Fibroblast of upper back skin (primary cell): ENCODE data around the gene RCOR2.
A peak's percentile ranks its signal among the peaks of the same experiment; 100 is the strongest.

ENCODE experiments used
- DNase-seq: peaks from one replicate; pipeline ENCODE4 v3.0.0-alpha.2; 2013

Gene RCOR2

DNA sequence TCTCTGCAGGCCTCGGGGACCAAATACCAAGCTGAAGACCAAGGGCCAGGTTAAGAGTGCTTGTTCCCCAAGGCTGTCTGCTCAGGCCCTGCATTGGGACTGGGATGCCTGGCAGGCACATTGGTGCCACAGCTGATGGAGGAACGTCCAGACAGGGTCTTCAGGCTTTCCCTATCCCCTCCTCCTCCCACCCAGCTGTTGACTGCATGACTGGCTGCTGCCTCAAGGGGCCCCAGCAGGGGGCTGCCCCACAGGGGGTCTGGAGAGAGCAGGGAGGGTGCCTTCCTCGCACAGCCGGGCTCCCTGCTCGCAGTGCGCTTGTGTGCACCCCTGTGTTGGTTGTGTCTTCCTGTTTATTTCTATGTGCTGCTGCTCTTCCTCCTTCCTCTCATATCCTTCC is 9.9 kb downstream of the RCOR2 start:
- no peak for DNase-seq

DNA sequence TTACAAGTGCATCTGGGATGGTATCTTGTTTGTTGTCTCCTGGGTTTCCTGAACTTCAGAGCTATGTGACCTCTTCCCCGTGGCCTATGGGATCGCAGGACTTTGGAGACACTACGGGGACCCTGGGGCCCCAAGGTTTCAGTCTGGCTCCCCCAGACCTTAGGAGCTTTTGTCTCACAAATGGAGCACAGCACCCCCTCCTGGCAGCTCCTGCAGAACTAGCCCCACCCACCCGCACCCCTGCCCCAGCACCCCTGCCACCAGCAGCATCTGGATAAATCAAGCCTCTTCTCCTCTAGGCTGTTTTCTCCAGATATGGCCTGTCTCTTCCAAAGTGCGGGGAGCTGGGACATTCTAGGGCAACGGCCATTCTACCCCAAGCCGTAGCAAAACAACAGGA is 10.4 kb downstream of the RCOR2 start:
- no peak for DNase-seq

DNA sequence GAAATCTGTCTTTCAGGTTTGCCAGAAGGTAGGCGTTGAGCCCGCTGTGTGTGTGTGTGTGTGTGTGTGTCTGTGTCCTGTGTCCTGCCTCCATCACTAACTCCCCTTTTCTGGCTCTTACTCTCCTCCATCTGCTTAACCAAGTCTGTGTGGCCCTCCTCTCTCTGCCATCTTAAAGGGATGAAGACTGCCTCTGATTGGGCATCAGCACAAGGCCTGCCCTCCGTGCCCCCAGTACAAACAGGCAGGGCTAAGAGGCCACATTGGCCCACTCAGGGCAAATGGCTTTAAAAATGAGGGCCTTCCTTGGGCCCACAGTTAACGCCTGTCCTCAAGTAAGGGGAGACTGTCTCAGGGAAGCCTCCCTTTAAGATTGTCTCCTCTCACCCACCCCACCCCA is 10.9 kb downstream of the RCOR2 start:
- DNase-seq, result no peak

DNA sequence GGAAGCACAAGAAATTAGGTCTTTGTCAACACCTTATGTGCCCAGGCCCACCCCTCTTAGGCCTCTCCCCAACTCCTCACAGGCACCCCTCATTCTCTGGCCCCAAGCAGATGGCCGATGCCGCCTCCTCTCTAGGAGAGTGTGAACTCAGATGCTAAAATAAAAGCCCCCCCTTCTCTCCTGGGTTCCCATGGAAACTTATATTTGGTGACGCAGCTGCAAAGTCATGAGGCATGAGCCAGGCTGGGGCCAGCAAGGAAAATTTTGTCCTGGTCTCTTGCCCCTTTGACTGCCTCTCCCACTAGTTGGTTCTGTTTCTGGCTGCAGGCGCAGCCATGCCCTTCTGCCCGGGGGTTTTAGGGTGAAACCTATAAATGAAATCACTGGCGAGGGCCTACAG is 11.8 kb downstream of the RCOR2 start:
- no peak for DNase-seq

DNA sequence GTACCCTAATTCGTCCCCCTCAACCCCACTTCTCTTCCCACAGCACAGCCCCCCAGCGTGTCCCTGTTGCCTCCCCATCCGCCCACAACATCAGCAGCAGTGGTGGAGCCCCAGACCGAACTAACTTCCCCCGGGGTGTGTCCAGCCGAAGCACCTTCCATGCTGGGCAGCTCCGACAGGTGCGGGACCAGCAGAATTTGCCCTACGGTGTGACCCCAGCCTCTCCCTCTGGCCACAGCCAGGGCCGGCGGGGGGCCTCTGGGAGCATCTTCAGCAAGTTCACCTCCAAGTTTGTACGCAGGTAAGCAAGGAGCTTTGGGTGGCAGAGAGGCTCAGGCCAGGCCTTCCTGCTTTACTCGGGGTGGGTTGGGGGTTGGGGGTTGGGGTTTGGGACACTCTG is 12.2 kb downstream of the RCOR2 start:
- DNase-seq, result no peak

DNA sequence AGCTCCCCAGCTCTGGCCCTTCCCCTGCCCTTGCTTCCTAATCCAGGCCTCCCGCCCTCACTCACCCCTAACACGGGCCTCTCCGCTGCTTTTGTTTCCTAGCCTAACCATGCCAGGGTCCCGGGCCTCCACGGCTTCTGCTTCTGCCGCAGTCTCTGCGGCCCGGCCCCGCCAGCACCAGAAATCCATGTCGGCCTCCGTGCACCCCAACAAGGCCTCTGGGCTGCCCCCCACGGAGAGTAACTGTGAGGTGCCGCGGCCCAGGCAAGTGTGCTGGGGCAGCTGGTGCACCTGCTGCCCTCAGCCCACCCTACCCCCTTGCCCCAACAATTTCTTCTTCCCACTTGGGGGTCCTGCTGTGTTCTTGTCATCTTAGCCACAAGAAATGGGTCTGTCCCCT is 13.1 kb downstream of the RCOR2 start:
- DNase-seq, result no peak

DNA sequence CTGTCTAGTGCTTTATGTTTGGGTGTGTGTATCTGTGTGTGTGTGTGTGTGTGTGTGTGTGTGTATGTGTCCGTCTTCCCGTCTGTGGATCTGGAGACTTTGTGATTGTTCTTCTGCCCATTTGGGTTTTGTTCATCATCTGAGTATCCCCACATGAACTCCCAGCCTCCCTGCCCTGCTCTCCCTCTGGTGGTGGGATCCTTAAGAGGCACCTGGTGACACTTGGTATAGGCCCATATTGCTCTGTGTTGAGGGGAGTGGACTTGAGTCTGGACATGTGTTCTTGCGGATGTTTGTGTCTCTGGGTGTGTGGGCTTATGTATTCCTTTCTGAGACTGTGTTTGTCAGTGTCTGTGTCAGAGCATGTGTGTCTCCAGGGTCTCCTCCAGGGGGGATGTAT is 15.3 kb downstream of the RCOR2 start:
- no peak for DNase-seq

DNA sequence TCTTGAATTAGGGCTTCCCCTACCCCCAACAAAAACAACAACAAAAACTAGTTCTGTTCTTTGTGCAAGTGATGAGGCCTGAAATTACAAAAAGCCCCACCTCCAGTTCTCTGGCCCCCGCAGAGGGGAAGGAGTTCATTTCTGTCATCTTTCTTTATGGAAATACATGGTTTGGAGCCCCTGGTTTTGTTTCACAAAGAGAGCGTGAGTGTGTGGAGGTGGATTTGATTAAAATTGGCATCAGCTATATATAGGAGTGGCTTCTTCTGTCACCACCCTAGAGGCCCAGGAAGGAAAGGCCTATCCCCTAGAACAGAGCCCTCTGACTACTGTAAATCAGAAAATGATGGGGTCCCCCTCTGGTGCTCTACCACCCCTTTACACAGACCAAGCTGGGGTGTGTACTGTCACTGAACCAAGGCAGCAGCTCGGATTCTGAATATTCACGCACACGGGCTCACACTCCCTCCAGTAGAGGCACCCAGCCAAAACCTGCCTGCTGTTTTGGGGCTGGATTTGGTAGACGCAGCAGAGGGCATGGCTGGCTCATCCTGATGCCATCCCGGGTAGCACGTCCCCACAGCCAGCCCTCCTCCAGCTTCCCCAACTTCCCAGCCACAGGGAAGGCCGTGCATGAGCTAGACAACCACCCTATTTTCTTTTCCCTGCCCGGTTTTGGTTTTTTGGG is 19.4 kb downstream of the RCOR2 start:
- DNase-seq, result no peak

DNA sequence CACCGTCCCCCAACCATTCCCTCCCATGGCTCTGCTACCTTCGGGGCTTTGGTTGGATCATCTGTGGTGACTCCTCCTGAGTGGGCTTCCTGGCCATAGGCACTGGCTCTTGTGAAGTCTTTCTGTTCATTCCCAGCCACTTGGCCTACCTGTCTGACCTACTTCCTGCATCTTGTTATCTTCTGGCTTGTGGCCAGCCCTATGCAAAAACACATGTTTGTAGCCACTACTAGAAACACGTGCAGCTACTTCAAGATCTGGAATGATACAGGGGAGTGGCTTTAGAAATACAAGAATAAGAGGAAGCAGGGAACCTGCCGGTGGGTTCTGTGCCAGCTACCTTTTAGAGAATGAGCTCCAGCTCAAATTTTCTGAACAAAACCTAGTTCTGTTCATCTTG is 20.9 kb downstream of the RCOR2 start:
- no peak for DNase-seq

DNA sequence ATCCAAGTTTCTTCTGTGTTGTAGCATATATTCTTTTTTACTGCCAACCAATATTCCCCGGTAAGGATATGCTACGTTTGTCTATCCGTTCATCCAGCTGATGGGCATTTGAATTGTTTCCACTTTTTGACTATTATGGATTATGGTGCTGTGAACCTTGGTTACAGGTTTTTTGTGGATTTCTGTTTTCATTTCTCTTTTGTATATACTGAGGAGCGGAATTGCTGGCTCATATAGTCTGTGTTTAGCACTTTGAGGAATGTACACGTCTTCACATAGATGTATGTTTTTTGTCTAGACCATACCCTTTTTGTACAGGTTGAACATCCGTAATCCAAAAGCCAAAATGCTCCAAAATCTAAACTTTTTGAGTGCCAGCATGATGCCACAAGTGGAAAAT is 23.6 kb downstream of the RCOR2 start:
- no peak for DNase-seq

DNA sequence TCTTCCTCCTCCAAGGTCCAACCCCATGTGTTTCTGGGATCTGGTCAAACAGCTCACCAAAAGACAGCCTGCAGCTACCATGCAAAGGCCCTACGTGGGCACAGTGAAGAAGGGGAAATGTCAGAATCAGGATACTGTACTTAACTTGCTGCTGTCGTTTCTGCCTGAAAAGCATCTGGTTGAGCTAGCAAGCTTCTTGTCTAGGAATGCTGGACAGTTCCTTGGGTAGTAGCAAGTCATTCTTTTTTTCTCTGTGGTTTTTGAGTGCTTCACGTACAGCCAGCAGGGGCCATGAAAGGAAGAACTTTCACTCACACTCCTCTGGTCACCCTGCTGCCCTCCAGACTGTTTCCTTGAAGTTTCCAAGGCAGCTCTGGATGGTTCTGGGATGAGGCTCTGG is 24.7 kb downstream of the RCOR2 start:
- DNase-seq, result peak; percentile 44

DNA sequence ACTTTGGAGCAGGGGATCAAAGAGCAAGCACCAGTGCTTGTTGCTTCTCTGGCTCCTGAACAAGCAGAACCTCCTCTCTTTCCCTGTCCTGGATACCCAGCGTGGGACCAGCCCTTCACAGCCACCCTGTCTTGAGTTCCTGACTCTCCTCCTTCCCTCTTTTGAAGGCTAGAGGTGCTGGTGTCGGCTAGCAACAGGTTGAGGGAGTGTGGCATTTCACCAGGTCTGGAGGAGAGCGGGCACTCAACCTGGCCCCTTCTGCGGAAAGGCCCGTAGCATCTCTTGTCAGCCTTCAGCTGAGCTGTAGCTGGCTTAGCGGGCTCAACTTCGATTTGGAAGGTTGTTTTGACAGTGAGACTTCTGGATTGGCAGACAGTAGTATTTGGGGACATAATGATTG is 26.6 kb downstream of the RCOR2 start:
- DNase-seq, result no peak

DNA sequence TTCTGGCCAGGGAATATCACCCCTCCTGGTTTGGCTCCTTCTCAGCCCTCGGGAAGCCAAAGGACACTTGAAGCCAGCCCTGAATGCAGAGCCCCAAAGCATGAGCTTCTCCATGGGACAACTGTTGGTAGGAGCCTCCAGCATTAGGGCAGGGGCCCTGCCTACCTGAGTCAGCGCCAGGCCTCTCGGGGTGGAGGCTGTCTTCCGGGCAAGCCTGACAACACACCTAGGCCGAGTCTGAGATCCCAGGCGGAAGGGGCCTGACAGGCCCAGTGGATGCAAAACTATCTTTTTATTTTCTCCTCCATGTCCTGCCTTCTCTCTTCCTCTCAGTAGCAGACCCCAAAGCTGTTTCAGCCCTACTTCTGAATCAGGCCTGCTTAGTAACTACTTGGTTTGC is 27.6 kb downstream of the RCOR2 start:
- DNase-seq, result no peak

DNA sequence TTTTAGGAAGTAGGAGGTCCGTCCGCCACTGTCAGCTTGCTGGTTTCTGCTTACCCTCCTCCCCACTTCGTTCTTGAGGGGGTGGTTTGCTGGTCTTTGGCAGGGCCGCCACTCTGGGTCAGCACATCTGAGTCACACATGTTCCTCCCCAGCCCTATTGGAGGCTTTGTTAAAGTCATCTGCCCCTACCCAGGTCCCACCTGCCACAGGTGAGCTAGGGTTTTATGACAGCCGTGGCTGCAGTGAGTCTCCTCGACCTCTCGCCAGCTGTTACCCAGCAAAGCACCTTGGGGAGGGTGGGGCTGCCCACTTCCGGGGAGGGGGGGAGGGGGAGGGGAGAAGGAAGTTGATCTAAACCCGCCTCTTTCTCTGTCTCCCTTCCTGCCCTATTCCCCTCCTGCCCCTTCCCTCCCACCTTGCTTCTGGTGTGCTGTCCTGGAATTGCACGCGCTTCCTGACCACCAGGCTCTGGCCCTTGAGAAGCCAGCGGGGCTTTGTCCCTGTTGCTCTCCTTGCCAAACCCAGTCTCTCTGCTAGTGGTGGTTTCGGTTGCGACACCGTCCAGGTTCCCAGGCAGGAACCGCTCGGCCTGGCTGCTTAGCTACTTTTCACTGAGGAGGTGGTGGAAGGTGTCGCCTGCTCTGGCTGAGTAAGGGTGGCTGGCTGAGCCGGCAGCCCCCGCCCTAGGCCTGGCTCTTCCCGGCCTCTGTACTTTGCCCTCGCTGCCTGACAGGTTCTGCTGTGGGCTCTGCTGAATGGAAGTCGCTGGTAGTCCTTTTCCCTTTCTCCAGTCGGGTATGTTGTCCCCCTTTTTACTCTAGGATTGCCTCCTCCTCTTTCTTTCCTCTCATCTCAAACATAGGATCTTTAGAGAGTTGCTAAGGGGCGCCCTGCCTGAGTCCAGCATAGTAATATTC is 28.5 kb downstream of the RCOR2 start:
- peak; percentile 47 for DNase-seq

DNA sequence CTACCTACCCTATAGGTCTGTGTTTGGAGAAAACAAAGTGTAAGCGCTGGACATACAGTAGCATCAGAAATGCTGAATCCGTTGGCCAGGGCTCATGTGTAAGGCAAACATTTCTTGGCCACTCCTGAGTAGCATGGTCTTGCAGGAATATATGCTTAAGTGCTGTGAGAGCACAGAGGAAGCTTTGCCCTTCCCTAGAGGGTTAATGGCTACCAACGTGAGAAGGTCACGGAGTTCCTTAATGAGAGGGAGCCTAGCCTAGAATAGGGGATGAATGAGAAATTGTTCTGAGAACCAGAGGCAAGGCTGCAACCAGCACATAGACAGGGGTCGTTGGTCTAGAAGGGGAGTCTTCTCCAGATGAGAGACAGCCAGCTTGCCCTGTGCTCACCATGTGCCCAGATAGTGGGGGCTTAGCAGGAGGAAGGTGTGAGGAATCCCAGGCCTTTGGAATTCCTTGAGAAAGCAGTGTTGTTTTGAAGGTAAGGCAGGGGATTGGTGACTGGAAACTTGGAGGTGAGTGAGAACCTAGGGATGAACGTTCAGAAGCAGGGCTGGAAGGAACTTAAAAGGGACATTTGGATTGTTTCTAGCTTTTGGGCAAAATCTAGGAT is 29.5 kb downstream of the RCOR2 start:
- no peak for DNase-seq

DNA sequence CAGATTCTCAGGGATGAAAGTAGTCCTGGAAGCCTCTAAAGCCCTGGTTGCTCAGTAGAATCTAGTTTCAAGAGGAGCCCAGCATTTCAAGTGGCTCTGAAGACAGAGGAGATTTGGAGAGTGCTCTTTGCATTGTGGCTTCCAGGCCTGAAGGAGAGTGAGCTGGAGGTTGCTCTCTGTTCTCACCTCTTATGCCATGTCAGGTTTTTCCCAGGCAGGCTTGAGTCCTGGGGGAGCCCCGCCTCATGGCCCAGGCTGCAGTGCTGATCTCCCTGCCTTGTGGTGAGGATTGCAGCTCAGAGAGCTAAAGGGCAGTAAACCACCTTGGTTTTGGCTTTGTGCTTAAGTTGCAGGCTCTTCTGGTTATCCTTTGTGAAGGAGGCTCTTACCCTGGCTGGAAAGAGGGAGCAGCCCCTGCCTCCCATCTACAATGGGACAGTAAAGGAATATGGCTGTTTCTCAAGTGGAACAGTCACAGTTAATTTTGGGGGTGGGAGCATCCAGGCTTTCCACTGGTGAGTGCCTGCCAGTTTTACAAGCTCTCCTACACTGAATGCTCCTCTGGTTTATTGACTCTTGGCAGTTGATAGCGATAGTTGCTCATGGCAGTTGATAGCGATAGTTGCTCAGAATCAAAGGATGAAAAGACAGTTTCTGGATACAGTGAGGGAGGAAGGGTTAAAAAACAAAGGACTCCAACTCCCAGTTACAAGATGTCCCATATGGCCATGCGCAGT is 32.6 kb downstream of the RCOR2 start:
- no peak for DNase-seq

DNA sequence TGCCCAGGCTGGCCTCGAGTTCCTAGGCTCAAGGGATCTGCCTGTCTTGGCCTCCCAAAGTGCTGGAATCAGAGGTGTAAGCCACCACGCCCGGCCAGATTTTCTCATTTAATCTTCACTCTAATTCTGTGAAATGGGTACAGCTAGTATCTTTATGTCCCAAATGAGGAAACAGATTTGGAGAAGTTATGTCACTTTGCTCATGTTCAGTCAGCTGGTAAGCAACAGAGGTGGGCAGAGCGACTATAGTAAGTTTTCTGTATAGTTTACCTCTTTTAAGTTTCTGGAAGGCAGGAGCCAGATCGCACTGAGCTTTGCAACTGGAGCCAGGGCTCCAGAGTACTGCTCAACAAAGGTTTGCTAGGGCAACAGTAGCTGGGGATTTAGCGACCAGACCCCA is 33.2 kb downstream of the RCOR2 start:
- no peak for DNase-seq

DNA sequence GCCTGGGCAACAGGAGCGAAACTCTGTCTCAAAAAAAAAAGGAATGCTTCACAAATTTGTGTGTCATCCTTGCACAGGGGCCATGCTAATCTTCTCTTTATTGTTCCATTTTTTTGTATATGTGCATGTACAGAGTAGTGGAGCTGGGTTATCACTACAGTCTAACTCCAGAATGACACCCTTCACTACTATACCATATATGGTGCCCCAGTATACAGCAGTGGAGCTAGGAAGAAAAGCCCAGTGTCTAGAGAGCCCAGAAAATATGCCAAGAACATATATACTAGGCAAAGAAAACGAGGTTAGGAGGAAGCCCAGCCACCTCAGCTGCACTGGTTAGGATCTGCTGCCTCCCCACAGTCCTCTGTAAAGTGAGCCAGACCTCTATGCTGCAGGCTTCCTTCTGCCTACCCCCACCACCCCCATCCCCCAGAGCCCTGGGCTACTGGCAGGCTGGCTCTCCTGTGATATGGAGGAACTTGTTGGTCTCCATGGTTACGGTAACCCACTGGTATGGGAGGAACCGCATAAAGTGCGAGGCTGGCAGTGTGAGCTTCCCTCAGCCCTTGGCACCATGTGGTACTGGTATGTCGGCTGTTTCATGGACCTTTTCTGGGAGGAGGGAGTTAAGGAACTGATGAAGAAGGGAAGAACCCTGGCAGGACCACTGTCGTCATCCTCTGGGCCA is 34.3 kb downstream of the RCOR2 start:
- DNase-seq, result no peak

DNA sequence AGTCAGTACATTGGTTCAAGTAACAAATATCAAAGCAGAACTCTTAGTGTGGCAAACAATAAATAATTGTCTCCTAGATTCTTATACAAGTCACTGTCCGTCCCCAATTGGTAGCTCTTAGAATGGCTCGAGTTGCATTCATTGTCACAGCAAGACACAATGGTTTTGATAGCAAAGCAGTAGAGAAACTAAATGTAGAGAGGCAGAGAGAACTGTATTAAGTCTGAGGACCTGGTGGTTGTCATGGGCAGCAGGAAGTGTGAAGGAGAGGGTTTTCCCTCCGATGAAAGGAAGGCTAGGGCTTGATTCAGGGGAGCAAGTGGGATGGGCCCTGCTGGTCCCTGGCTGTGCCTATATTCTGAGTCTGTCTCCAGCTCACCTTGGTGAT is 36.6 kb downstream of the RCOR2 start:
- no peak for DNase-seq

DNA sequence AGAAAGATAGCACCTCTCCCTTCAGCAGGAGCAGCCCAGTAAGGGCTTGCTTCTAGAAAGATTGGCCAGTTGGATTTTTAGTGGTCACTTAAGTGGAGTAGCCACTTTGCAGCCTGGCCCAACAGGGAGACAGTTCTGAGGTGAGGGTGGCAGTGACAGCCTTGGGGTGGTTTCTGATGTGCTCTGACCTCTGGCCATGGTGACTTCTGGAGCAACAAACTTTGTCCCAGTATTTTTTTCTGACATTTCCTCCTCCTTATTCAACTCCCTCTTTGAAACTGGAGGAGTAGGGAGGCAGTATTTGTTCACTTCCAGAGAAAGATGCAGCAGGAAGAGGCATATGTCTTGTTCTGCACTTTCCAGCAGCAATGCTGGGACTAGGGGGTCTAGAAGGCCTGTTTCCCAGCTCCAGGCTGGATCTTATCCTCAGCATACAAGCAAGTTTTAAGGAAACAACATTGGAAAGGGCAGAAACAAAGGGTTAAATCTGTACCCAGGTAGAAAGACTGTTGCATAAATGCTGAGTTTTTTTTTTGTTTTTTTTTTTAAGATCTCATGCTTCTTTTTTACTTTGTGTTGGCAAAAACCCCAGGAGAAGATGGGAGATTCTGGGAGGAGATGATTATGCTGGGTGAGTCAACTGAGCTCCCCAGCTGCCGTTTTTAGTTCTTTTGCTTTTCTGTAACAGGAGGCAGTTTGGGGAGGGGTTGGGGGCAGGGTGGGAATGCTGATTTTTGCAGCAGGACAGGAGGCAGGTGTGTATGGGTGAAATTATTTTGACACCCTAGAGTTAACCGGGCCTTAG is 37.2 kb downstream of the RCOR2 start:
- peak; percentile 78 for DNase-seq

DNA sequence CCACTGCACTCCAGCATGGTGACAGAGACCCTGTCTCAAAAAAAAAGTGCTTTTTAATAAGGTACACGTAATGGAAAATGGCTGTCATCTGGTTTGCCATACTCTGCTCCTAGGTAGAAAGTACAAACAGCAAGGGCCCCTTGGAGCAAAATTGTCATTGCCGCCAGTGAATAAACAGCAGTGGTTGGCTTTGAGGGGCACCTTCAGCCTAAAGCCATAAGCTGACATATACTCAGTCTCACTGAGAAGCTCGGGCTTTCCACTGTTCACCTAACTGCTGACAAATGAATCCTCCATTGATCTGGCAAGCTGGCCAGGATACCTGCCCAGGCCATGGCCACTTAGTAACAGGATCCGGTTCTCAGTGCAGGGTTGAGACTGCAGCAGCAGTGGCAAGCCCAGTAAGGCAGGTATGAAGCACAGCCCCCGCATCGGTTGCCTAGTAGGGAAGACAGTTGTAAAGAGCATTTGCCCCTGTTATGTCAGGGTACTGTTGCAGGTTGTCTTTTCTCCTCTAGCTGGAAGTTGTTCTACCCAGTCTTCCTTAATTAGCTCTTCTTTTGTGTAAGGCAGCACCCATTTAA is 39.2 kb downstream of the RCOR2 start:
- DNase-seq, result no peak

DNA sequence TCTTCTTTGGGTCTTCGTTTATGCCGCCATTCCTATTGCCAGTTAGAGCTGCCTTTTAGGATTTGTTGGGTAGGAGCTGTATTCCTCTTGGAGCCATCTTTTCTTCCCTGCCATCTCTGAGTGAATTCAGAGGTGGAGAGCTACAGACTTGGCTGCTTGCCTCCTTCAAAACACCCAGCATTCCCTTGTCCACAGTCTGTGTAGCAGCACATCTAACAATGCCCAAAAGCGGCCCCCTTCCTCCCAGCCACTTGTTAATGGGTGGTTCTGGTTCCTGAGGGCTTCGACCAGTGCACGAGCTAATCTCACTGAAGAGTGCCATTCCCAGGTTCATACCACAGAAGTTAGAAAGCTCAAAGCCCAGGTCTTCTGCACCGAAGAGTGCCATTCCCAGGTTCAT is 40.3 kb downstream of the RCOR2 start:
- no peak for DNase-seq
